GM12864 (cell line): ENCODE measurements around the gene IRX6.

Experiments
- DNase-seq: peaks from one replicate; pipeline ENCODE4 v3.0.0-alpha.2; 2011; ENCODE audit warnings: low read depth
- H3K4me3 ChIP-seq: 2 replicates; pipeline ENCODE4 v1.5.1; 2011; ENCODE audit warnings: mild to moderate bottlenecking, low read depth, low read length, control low read depth
- CTCF ChIP-seq: IDR thresholded peaks from 2 replicates; pipeline ENCODE4 v1.5.1; 2011; ENCODE audit warnings: low read depth, mild to moderate bottlenecking, moderate library complexity, low read length, control low read depth, inconsistent platforms; ENCODE audit errors: missing control alignments

Gene IRX6

GRCh38 chr16:55308973-55309372 is 15.0 kb upstream of the IRX6 start:
- no peak overlapping the region for H3K4me3 ChIP-seq
- DNase-seq, result no peak
- TF ChIP-seq CTCF, result no peak

GRCh38 chr16:55322327-55322726 is 1.7 kb upstream of the IRX6 start:
- no peak for DNase-seq
- TF ChIP-seq CTCF, result no peak

GRCh38 chr16:55324285-55325079 is 479 bp downstream of the IRX6 start:
- TF ChIP-seq CTCF, result no peak
- DNase-seq, result no peak
- no peak overlapping the region for H3K4me3 ChIP-seq

More at GRCh38 chr16:55322327-55322726, 1.7 kb upstream of the IRX6 start:
- no peak overlapping the region for H3K4me3 ChIP-seq

GRCh38 chr16:55325080-55325447 is 1.1 kb downstream of the IRX6 start:
- TF ChIP-seq CTCF, result no peak
- no peak overlapping the region for H3K4me3 ChIP-seq
- no peak for DNase-seq

DNA sequence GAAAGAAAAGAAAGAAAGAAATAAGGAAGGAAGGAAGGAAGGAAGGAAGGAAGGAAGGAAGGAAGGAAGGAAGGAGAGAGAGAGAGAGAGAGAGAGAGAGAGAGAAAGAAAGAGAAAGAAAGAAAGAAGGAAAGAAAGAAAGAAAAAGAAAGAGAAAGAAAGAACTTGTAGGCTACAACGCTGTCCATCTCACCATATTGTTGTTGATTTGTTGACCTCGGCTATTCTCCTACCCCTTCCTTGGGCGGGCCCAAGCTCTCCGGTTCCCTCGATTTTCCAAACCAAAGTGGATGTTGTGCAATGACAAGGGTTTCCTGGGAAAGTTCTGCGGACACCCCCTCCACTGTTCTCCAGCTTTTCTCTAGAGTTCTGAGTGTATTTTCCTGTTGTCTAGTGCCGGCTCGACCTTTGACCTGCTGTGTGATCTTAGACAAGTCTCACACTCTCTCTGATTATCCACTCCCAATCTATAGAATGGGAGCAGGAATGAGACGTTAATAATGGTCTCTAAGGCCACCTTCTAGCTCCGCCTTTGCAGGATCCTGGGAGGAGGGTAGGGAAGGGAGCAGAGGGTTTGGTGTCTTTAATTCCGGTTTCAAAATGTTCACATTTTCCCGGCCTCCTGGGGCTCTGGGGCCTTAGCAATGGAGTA is 1.6 kb downstream of the IRX6 start:
- no peak for DNase-seq
- H3K4me3 ChIP-seq, result no peak overlapping the region
- TF ChIP-seq CTCF, result no peak

DNA sequence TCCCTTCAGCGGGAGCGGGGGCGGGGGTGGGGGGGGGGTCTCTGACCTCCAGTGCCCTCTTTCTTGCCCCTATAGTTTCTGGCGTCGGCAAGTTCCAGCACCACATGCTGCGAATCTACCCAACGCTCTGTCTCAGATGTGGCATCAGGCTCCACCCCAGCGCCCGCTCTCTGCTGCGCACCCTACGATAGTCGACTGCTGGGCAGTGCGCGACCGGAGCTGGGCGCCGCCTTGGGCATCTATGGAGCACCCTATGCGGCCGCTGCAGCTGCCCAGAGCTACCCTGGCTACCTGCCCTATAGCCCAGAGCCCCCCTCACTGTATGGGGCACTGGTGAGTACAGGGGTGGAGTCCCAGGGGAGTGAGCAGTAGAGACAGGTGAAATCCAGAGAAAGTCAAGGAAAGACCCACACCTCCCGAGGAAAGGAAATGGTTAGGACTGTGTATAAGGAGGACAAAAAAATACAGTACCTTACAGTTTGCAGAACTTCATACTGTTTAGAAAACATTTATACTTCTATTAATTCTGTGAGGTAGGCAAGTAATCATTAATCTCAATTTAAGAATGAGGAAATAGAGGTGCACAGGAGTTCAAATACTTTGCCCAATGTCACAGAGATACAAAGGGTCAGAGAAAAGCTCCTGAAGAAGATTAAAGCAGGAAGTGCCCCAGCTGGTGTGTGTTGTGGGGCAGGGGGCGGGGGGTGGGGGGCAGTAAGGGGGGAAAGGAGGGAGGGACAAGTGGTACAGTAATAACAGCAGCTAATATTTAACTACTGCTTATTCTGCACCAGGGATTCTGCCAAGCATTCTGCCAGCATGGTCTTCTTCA is 2.5 kb downstream of the IRX6 start:
- TF ChIP-seq CTCF, result no peak
- no peak for DNase-seq
- no peak overlapping the region for H3K4me3 ChIP-seq
